OCI-LY7 (cell line): ENCODE measurements around the gene CHN2. TPM values are rescaled to one million over a fixed set of nuclear protein-coding genes. Genes with fewer than 3 reads are reported as not detected.

Experiments
- BruUV-seq: library from RNA; stranded (reverse); fragments of 400-500 nt; replicated peaks from 2 replicates; lab custom pipeline; 2021; lab: Mats Ljungman, UMichigan
- CTCF ChIA-PET: fragments of 300-600 bp; sonication (Branson Sonifier 250); formaldehyde crosslinking; loops from one replicate; lab custom pipeline; 2022; ENCODE audit warnings: antibody characterized with exemption; ENCODE audit not compliant: unreplicated experiment; lab: Charles Lee
- POLR2A ChIA-PET: fragments of 300-600 bp; sonication (Branson Sonifier 250); formaldehyde crosslinking; loops from one replicate; lab custom pipeline; 2022; ENCODE audit warnings: antibody characterized with exemption; lab: Charles Lee
- DNase-seq: peaks from one replicate; pipeline ENCODE4 v3.0.0-alpha.2; 2015; ENCODE audit warnings: low spot score
- H2AFZ ChIP-seq: fragments of 200-600 bp; sonication (generic), shearing (Covaris generic); 2 replicates; pipeline ENCODE4 v1.6.1; 2014; ENCODE audit warnings: mild to moderate bottlenecking, antibody characterized with exemption, low read length, moderate library complexity
- H3K27ac ChIP-seq: fragments of 200-600 bp; sonication (generic); 2 replicates; pipeline ENCODE4 v1.5.1; 2014; ENCODE audit warnings: mixed run types, low read depth, mild to moderate bottlenecking, moderate library complexity, low read length, inconsistent platforms; ENCODE audit not compliant: poor library complexity, severe bottlenecking
- H3K36me3 ChIP-seq: fragments of 200-600 bp; sonication (generic); 2 replicates; pipeline ENCODE4 v1.6.1; 2014; ENCODE audit warnings: mild to moderate bottlenecking, antibody characterized with exemption, low read length, moderate library complexity, mixed read lengths; ENCODE audit not compliant: insufficient read depth
- H3K4me1 ChIP-seq: fragments of 200-600 bp; sonication (generic); 2 replicates; pipeline ENCODE4 v1.5.1; 2014; ENCODE audit warnings: mild to moderate bottlenecking, low read length; ENCODE audit not compliant: insufficient read depth, poor library complexity, severe bottlenecking
- H3K4me2 ChIP-seq: fragments of 200-600 bp; sonication (generic); 2 replicates; pipeline ENCODE4 v1.6.1; 2014; ENCODE audit warnings: mild to moderate bottlenecking, low read length
- H3K4me3 ChIP-seq: fragments of 200-600 bp; sonication (generic); 2 replicates; pipeline ENCODE4 v1.5.1; 2014; ENCODE audit warnings: mild to moderate bottlenecking, low read depth, low read length; ENCODE audit not compliant: poor library complexity, severe bottlenecking
- H3K79me2 ChIP-seq: fragments of 200-600 bp; sonication (generic); 2 replicates; pipeline ENCODE4 v1.6.1; 2016; ENCODE audit warnings: low read depth, mild to moderate bottlenecking, low read length, moderate library complexity, mixed read lengths; ENCODE audit not compliant: insufficient read depth
- H3K9me2 ChIP-seq: fragments of 200-600 bp; sonication (generic); 2 replicates; pipeline ENCODE4 v1.6.1; 2016; ENCODE audit warnings: mild to moderate bottlenecking, low read length, mixed read lengths; ENCODE audit not compliant: insufficient read depth
- H3K9me3 ChIP-seq: fragments of 200-600 bp; sonication (generic); 2 replicates; pipeline ENCODE4 v1.6.1; 2014; ENCODE audit warnings: mild to moderate bottlenecking, mixed run types, low read length, mixed read lengths
- H4K20me1 ChIP-seq: fragments of 200-600 bp; sonication (generic); 2 replicates; pipeline ENCODE4 v1.6.1; 2014; ENCODE audit warnings: mild to moderate bottlenecking, antibody characterized with exemption, low read length, moderate library complexity, mixed read lengths; ENCODE audit not compliant: insufficient read depth
- CTCF ChIP-seq: fragments of 200-600 bp; sonication (generic); conservative IDR thresholded peaks from 2 replicates; pipeline ENCODE4 v1.5.1; 2014; ENCODE audit warnings: mild to moderate bottlenecking, antibody characterized with exemption, low read length, moderate library complexity, mixed read lengths
- EZH2phosphoT487 ChIP-seq: fragments of 200-600 bp; sonication (generic); IDR thresholded peaks from 2 replicates; pipeline ENCODE4 v1.6.1; 2018; ENCODE audit warnings: low read depth, borderline replicate concordance, mild to moderate bottlenecking, mixed run types, antibody characterized with exemption, low read length, moderate library complexity, mixed read lengths
- intact Hi-C: fragments of 100-400 bp; cut with micrococcal nuclease; formaldehyde crosslinking; loops from one replicate; pipeline ENCODE4 v1.10.0; 2022; ENCODE audit not compliant: unreplicated experiment
- total RNA-seq, 2 experiments: library from RNA; depleted of rRNA in 1 of 2; stranded (reverse); fragments of >200 nt in 1 of 2; shearing (Covaris generic) in 1 of 2; gene quantifications; 2 replicates each; pipeline ENCODE4 v1.2.3, GENCODE V29; 2014 to 2022

The CHN2 gene
- total RNA-seq, 2 experiments from 2014 or later, result not detected

- Histone ChIP-seq H3K9me3 (no peaks in the 10 kb centered on the region), H3K4me3 (no peak overlapping the region), H3K9me2 (no peaks in the 10 kb centered on the region), H2AFZ (no peak overlapping the region), H4K20me1 (no peaks in the 10 kb centered on the region), H3K79me2 (no peaks in the 10 kb centered on the region), H3K4me1 (no peaks in the 10 kb centered on the region), H3K27ac (no peak overlapping the region), H3K4me2 (no peak overlapping the region), H3K36me3 (no peaks in the 10 kb centered on the region)
- ChIA-PET POLR2A (no interaction called here), CTCF (no interaction called here)
- intact Hi-C loops, result no loop called here
- TF ChIP-seq CTCF, result no peak
- TF ChIP-seq EZH2phosphoT487, result no peak
- no peak for DNase-seq
- BruUV-seq, result no TSS peak
These were observed 61.5 kb downstream of the CHN2 start for GRCh38 chr7:29255906-29256692.

- Histone ChIP-seq H2AFZ (no peak overlapping the region), H3K9me3 (no peaks in the 10 kb centered on the region), H3K4me1 (no peaks in the 10 kb centered on the region), H3K79me2 (no peaks in the 10 kb centered on the region), H3K9me2 (no peaks in the 10 kb centered on the region), H3K27ac (no peak overlapping the region), H3K4me3 (no peak overlapping the region), H4K20me1 (no peaks in the 10 kb centered on the region), H3K4me2 (no peak overlapping the region), H3K36me3 (no peaks in the 10 kb centered on the region)
- no peak for DNase-seq
- intact Hi-C loops, result no loop called here
- no TSS peak for BruUV-seq
- ChIA-PET CTCF (no interaction called here), POLR2A (no interaction called here)
- TF ChIP-seq CTCF (no peak), EZH2phosphoT487 (no peak)
These were observed 62.1 kb downstream of the CHN2 start for GRCh38 chr7:29256693-29257002.

GRCh38 chr7:29258951-29259350 lies 64.4 kb downstream of the CHN2 start:
- intact Hi-C loops, result no loop called here
- Histone ChIP-seq H3K79me2 (no peaks in the 10 kb centered on the region), H3K9me2 (no peaks in the 10 kb centered on the region), H4K20me1 (no peaks in the 10 kb centered on the region), H3K4me3 (no peak overlapping the region), H3K36me3 (no peaks in the 10 kb centered on the region), H3K4me2 (no peak overlapping the region), H3K27ac (no peak overlapping the region), H3K9me3 (no peaks in the 10 kb centered on the region), H3K4me1 (no peaks in the 10 kb centered on the region), H2AFZ (no peak overlapping the region)
- DNase-seq, result no peak
- TF ChIP-seq EZH2phosphoT487 (no peak), CTCF (no peak)
- CTCF ChIA-PET, result no interaction called here
- POLR2A ChIA-PET, result interaction anchor here (0.6 kb wide), 1 partner anchor 650 kb away, joined by 3 read pairs; no protein-coding TSS in a partner anchor
- no TSS peak for BruUV-seq
